IPS-20b (cell line): Measurements from ENCODE around the gene TACSTD2.
A peak's percentile ranks its signal among the peaks of the same experiment; 100 is the strongest.
"Not testable (repeated sequence)": the region's sequence is repeated elsewhere in the genome, so short reads cannot be mapped to it uniquely, and the experiment has no call there.

ENCODE experiments used
- H3K27ac ChIP-seq: one replicate; pipeline ENCODE4 v1.5.1; 2013; ENCODE audit warnings: low read length
- H3K27me3 ChIP-seq: 2 replicates; pipeline ENCODE4 v1.6.1; 2013; ENCODE audit warnings: mild to moderate bottlenecking, low read length, inconsistent platforms; ENCODE audit not compliant: insufficient read depth
- H3K36me3 ChIP-seq: 2 replicates; pipeline ENCODE4 v1.6.1; 2013; ENCODE audit warnings: low read depth, mild to moderate bottlenecking, inconsistent platforms, low read length, moderate library complexity; ENCODE audit not compliant: insufficient read depth
- H3K4me1 ChIP-seq: 2 replicates; pipeline ENCODE4 v1.6.1; 2013; ENCODE audit warnings: mild to moderate bottlenecking, control low read depth, inconsistent platforms, low read length, moderate library complexity; ENCODE audit not compliant: insufficient read depth
- H3K4me3 ChIP-seq: 2 replicates; pipeline ENCODE4 v1.5.1; 2013; ENCODE audit warnings: mild to moderate bottlenecking, low read length, inconsistent platforms
- H3K9ac ChIP-seq: 2 replicates; pipeline ENCODE4 v1.6.1; 2013; ENCODE audit warnings: low read depth, mild to moderate bottlenecking, inconsistent platforms, low read length, moderate library complexity
- H3K9me3 ChIP-seq: 2 replicates; pipeline ENCODE4 v1.6.1; 2013; ENCODE audit warnings: mild to moderate bottlenecking, low read depth, low read length, inconsistent platforms; ENCODE audit not compliant: insufficient read depth

TACSTD2 gene

GRCh38 chr1:58576727-58577653 is at the start of gene TACSTD2:
Gene TACSTD2, minus strand, starts transcription at chr1:58577252. Its CDS starts 96 bp downstream, at chr1:58577156.
- Histone ChIP-seq H3K27me3 (peaks cover 54% of the 10 kb centered on the region), H3K36me3 (no peaks in the 10 kb centered on the region), H3K4me1 (peaks cover 5% of the 10 kb centered on the region; the same call in 1 of the 2 replicates), H3K27ac (no peak within 1 kb of the TSS), H3K9ac (0 out of 2 replicates have a peak within 1 kb of the TSS, but pooled peaks have one; percentile 5), H3K4me3 (peak within 1 kb of the TSS; percentile 60), H3K9me3 (no peaks in the 10 kb centered on the region)

GRCh38 chr1:58626293-58626692 is 49.2 kb upstream of the TACSTD2 start:
- no peaks in the 10 kb centered on the region for H3K27me3 ChIP-seq

GRCh38 chr1:58623259-58623658 is 46.2 kb upstream of the TACSTD2 start:
- H3K4me3 ChIP-seq, H3K27ac ChIP-seq, H3K36me3 ChIP-seq, H3K9me3 ChIP-seq, H3K27me3 ChIP-seq, H3K9ac ChIP-seq: not testable (repeated sequence)
- peaks cover 13% of the 10 kb centered on the region for H3K4me1 ChIP-seq

More at GRCh38 chr1:58626293-58626692, 49.2 kb upstream of the TACSTD2 start:
- no peaks in the 10 kb centered on the region for H3K9me3 ChIP-seq
- H3K27ac ChIP-seq, result no peak overlapping the region
- H3K36me3 ChIP-seq, result no peaks in the 10 kb centered on the region
- H3K4me1 ChIP-seq, result no peaks in the 10 kb centered on the region
- H3K9ac ChIP-seq, result no peak overlapping the region
- H3K4me3 ChIP-seq, result no peak overlapping the region

GRCh38 chr1:58622571-58622970 is 45.5 kb upstream of the TACSTD2 start:
- H3K27ac ChIP-seq, result no peak overlapping the region
- H3K9ac ChIP-seq, result no peak overlapping the region
- H3K4me1 ChIP-seq, result peaks cover 13% of the 10 kb centered on the region
- H3K9me3 ChIP-seq, result no peaks in the 10 kb centered on the region
- H3K4me3 ChIP-seq, result no peak overlapping the region
- no peaks in the 10 kb centered on the region for H3K27me3 ChIP-seq
- no peaks in the 10 kb centered on the region for H3K36me3 ChIP-seq

GRCh38 chr1:58621391-58621790 is 44.3 kb upstream of the TACSTD2 start:
- H3K9ac ChIP-seq, result no peak overlapping the region
- no peaks in the 10 kb centered on the region for H3K27me3 ChIP-seq
- H3K36me3 ChIP-seq, result no peaks in the 10 kb centered on the region
- no peaks in the 10 kb centered on the region for H3K9me3 ChIP-seq
- no peak overlapping the region for H3K27ac ChIP-seq
- H3K4me3 ChIP-seq, result no peak overlapping the region
- H3K4me1 ChIP-seq, result peaks cover 13% of the 10 kb centered on the region

- Histone ChIP-seq H3K27ac (no peak overlapping the region), H3K9ac (no peak overlapping the region), H3K4me3 (no peak overlapping the region), H3K27me3 (no peaks in the 10 kb centered on the region), H3K9me3 (no peaks in the 10 kb centered on the region), H3K36me3 (no peaks in the 10 kb centered on the region), H3K4me1 (peaks cover 13% of the 10 kb centered on the region)
Measured at GRCh38 chr1:58620926-58621325, 43.9 kb upstream of the TACSTD2 start.

- Histone ChIP-seq H3K36me3 (no peaks in the 10 kb centered on the region), H3K9ac (peak overlapping the region; percentile 37; the same call in 1 of the 2 replicates), H3K27me3 (no peaks in the 10 kb centered on the region), H3K9me3 (no peaks in the 10 kb centered on the region), H3K4me1 (peaks cover 13% of the 10 kb centered on the region), H3K4me3 (no peak overlapping the region), H3K27ac (no peak overlapping the region)
Measured at GRCh38 chr1:58620259-58620658, 43.2 kb upstream of the TACSTD2 start.

- Histone ChIP-seq H3K27me3 (no peaks in the 10 kb centered on the region), H3K4me3 (no peak overlapping the region), H3K27ac (no peak overlapping the region), H3K9me3 (no peaks in the 10 kb centered on the region), H3K9ac (peak overlapping the region; percentile 37), H3K36me3 (no peaks in the 10 kb centered on the region), H3K4me1 (peaks cover 13% of the 10 kb centered on the region)
Measured at GRCh38 chr1:58619286-58620054, 42.4 kb upstream of the TACSTD2 start.

GRCh38 chr1:58618303-58618702 is 41.3 kb upstream of the TACSTD2 start:
- H3K27me3 ChIP-seq, result no peaks in the 10 kb centered on the region
- H3K27ac ChIP-seq, result no peak overlapping the region
- H3K9ac ChIP-seq, result no peak overlapping the region
- peaks cover 13% of the 10 kb centered on the region for H3K4me1 ChIP-seq
- no peak overlapping the region for H3K4me3 ChIP-seq
- no peaks in the 10 kb centered on the region for H3K36me3 ChIP-seq
- H3K9me3 ChIP-seq, result no peaks in the 10 kb centered on the region

- H3K27ac ChIP-seq, result no peak overlapping the region
- H3K27me3 ChIP-seq, result no peaks in the 10 kb centered on the region
- H3K9me3 ChIP-seq, result no peaks in the 10 kb centered on the region
- H3K4me3 ChIP-seq, result no peak overlapping the region
- no peak overlapping the region for H3K9ac ChIP-seq
- H3K4me1 ChIP-seq, result no peaks in the 10 kb centered on the region
- no peaks in the 10 kb centered on the region for H3K36me3 ChIP-seq
Measured at GRCh38 chr1:58611861-58612385, 34.9 kb upstream of the TACSTD2 start.

GRCh38 chr1:58608945-58609344 is 31.9 kb upstream of the TACSTD2 start:
- Histone ChIP-seq H3K36me3 (no peaks in the 10 kb centered on the region), H3K27me3 (no peaks in the 10 kb centered on the region), H3K4me1 (no peaks in the 10 kb centered on the region), H3K9me3 (no peaks in the 10 kb centered on the region), H3K4me3 (no peak overlapping the region), H3K9ac (no peak overlapping the region), H3K27ac (no peak overlapping the region)
